NCI-H128 (cell line): ENCODE results near the gene MFN1.

Source experiments
- DNase-seq: peaks from one replicate; lab custom pipeline; 2025; ENCODE audit not compliant: unreplicated experiment; lab: John Stamatoyannopoulos, UW

The MFN1 gene

DNA sequence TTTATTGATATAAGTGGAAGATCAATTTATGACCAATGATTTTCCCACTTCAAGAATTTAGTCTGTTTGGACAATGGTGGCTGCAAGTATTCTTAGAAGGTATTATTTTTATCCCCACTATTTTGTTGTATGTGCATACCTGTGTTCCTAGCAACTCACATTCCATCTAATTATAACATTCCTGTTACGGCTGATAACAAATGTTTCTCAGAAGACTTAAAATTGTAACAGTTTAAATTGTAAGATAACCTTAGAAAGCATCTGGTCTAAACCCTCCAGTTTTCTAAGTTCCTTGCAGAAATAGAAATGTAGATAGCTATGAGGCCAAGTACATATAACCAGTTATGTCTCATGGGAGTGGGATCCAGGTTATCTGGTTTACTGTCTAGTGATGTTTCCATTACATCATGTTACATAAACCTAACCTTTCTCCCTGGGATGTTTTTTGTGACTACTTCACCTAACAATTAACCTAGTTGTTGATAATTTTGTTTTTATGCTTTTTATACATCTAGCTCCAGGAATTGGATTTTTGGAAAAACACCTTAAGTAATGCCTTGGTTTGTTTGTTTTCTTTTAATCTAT, 11.1 kb upstream of the MFN1 start:
- no peak for DNase-seq

GRCh38 chr3:179348325-179349013, 960 bp downstream of the MFN1 start:
- DNase-seq, result no peak

DNA sequence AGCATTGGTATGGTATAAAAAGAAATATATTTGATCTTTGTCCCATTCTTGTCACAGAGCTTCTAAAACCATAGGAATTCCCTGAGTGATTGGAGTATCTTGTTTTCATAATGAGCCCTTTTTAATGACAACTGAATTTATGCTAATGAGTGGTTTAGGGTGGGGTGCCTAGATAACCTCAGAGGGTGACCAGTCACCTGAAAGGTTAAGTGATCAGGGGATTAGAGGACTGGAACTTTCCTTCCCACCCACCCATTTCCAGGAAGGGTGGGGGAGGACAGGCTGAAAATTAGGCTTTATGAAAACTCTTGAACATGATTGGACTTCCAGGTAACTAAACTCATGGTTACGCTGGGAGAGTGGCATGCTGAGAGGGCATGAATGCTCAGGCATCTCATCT, 8.5 kb downstream of the MFN1 start:
- DNase-seq, result no peak

DNA sequence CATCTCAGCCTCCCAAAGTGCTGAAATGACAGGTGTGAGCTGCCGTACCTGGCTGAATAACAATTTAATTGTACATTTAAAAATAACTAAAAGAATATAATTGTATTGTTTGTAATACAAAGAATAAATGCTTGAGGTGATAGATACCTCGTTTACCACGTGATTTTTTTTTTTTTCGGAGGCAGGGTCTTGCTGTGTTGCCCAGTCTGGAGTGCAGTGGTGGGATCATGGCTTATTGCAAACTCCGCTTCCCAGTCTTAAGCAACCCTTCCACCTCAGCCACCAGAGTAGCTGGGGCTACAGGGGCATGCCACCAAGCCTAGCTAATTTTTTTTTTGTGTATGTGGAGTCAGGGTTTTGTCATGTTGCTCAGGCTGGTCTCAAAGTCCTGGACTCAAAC, 15.8 kb downstream of the MFN1 start:
- no peak for DNase-seq

- DNase-seq, result no peak
Measured at GRCh38 chr3:179369621-179370020, 22.1 kb downstream of the MFN1 start.

GRCh38 chr3:179373938-179374337, 26.4 kb downstream of the MFN1 start:
- no peak for DNase-seq

DNA sequence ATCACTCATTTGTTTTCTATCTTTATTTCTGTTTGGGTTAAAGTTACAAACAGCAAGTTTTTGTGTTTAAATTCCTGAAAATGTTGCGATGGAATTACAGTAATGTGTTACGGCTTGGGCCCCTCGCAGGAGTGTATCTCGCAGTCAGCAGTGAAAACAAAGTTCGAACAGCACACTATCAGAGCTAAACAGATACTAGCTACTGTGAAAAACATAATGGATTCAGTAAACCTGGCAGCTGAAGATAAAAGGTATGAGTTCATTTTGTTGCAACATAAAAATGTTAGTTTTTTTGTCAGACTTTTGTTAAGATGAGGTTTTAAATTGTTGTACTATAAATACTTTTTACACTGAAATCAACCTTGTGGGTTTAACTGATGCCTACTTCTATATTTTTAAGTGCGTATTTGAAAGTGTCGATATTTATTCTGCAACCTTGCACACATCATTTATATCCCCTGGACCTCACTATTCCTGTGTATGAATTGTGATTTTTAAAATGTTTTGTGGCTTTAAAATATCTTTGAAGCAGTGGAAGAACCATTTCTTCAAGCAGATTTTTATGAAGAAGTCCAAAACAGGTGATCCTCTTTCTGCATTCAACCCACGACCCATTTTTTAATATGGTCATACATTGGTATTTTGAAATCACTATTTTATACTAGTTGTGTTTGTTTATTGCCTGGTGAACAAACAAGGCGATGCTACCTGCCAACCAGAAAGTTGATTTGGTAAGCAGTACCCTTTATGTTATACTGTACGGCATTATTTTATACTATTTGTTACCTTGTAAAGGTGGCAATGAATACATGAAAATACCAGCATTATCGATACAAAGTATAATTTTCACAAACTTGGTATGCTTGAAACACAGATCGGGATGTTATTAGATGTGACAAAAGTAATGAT, 27.8 kb downstream of the MFN1 start:
- no peak for DNase-seq

DNA sequence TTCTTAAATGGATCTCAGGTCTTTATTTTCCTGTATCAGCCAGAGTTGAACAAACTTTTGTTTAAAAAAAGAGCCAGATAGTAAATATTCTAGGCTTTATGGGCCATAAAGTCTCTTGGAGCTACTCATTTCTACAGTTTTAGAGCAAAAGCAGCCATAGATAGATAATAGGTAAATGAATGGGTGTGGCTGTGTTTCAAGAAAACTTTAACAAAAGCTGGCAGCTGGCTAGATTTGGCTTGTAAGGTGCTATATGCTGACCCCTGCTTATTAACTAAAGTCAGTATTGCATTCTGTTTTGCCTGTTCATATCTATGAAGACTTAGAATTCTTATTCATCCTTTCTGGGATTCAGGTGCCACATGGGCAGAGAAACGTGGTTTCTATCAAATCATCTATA, 29.0 kb downstream of the MFN1 start:
- no peak for DNase-seq

DNA sequence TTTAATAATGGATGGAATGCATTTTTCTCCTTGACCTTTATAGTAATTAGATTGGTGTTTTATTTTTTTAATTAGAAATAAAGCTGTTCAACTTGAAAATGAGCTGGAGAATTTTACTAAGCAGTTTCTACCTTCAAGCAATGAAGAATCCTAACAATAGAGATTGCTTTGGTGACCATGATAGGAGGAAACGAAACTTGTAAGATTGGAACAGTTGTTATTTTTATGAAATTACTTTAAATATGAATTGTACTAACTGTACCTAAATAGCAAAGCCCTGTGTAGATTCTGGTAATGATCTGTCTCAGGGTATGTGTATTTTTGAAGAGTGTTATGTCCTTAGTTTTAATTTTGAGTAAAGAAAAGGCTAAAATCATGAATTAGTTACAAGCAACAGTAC, 44.4 kb downstream of the MFN1 start:
- no peak for DNase-seq

DNA sequence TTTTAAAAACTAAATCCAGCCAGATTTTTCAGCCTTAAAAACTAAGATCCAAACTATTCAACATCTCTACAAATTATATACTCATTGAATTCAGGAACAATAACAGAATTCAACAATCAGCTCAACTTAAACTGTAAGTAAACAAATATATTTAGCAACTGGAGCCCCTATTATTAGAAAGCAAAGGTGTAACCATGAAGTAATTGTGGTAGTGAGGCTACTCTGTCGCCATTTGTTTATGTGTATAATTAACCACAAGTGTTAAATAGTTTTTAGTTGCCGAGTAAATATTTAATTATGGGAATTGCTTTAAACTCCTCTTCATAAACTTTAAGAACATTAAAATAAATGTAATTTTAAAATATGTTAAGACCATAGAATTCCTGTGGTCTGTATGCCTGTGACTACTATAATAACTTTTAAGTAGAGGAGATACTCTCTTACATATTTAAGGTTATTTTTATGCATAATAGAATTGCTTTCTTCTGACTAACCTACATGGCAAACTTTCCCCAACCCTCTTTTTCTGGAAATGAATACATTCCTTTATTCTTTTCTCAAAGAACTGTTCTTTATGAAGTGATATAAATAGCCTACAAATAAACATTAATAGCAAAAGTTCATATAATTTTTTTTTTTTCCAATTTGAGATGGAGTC, 51.2 kb downstream of the MFN1 start:
- no peak for DNase-seq

GRCh38 chr3:179401561-179401960, 54.1 kb downstream of the MFN1 start:
- DNase-seq, result no peak

DNA sequence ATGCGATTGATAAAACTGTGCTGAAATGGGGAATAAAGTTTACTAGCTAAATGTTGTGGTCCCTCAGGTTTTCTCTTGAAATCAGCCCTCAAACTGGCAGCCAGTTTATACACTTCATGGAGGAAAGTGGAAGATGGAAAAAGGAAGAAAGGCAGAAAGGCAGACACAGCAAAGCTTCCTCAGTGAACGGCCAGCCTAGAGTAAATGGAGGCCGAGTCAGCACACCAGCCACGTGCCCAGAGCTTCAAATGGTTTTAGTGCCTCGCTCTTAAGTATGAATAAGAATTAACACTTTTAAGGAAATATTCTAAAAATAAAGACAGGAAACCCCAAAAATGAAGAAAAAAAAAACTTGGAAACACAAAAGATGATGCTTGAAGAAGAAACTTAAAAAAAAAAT, 55.5 kb downstream of the MFN1 start:
- DNase-seq, result no peak

GRCh38 chr3:179404307-179404706, 56.8 kb downstream of the MFN1 start:
- no peak for DNase-seq

- no peak for DNase-seq
Measured at GRCh38 chr3:179410331-179410730, 62.8 kb downstream of the MFN1 start.

DNA sequence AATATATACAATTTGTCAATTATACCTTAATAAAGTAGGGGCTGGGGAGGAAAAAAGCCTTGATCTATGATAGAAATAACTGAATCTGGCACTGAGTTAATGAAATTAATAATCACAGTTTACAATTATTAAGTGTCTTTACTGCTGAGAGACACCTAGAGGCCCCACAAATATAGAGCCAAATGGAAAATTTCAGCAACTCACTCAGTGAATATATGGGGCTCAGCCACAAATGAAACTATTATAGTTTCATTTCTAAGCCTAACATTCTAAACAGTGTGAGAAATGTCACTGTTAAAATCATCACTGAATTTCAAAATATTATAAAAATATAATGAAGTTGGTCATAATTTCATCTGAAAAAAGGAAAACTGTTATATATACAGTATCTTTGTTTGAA, 63.5 kb downstream of the MFN1 start:
- no peak for DNase-seq

DNA sequence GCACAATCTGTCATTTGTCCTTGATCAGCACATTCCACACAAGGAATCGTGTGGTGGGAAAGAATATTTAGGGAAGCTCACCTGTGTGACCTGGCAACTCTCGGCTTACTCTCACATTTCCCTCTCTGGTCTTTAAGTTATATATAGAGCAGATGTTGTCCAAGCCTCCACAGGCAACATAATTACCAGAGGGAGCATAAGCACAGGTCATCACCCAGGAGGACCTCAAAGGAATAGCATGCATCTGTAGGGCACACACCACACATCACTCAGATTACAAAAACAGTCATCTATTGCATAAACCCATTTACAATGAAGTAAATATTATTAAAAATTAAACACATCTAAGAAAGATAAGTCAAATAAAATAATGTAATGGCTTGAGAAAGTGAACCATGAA, 67.3 kb downstream of the MFN1 start:
- DNase-seq, result no peak

- no peak for DNase-seq
Measured at GRCh38 chr3:179415377-179415776, 67.9 kb downstream of the MFN1 start.

- DNase-seq, result no peak
Measured at GRCh38 chr3:179416681-179417080, 69.2 kb downstream of the MFN1 start.

DNA sequence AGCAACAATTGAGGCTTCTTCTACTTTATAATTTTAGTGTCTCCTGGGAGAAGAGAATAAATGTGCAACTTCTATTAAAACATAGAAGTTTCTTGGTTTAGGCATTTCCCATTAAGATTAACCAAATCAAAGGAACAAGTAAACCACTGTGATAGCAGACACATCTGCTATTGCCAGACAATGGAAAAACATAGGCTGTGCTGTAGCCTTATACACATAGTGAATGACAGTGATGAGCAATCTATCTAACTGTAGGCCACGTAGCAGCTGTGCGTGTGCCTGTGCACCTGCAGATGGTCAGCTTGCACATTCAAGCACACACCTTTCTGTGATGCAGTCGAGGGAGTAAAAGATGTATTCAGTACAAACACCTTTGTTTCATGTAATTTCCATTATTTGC, 71.1 kb downstream of the MFN1 start:
- DNase-seq, result no peak

GRCh38 chr3:179421500-179421899, 74.0 kb downstream of the MFN1 start:
- no peak for DNase-seq

- no peak for DNase-seq
Measured at GRCh38 chr3:179425075-179425474, 77.6 kb downstream of the MFN1 start.
